Transverse colon (tissue), 3 donors: ENCODE data around the gene USP7.

Source experiments
- POLR2A ChIP-seq: fragments of 450-650 bp; IDR thresholded peaks from one replicate; pipeline ENCODE4 v1.6.1; 2016; ENCODE audit warnings: antibody characterized with exemption, mild to moderate bottlenecking, moderate library complexity
- POLR2AphosphoS5 ChIP-seq, 3 donors: sonication (generic); formaldehyde crosslinking; IDR thresholded peaks; one replicate each; pipeline ENCODE4 v1.6.1; 2016; ENCODE audit warnings: antibody characterized with exemption in 3 of 3

- TF ChIP-seq POLR2A (no peak), POLR2AphosphoS5 (IDR thresholded peaks at IDR 0.05) (no peak)
Observed at GRCh38 chr16:8908810-8909468, 54.8 kb downstream of the USP7 start.
